Astrocyte (in vitro differentiated cells and primary cell): ENCODE data around the gene POLR2E. TPM values are rescaled to one million over a fixed set of nuclear protein-coding genes. Genes with fewer than 3 reads are reported as not detected.

Experiments used
- DNase-seq: peaks from one replicate; pipeline ENCODE4 v3.0.0-alpha.2; 2010; ENCODE audit warnings: low read depth
- FAIRE-seq: peaks from 2 replicates; lab custom pipeline; 2011; peaks lifted over from hg19 to GRCh38; lab: Jason Lieb, UNC
- H2AFZ ChIP-seq: 2 replicates; pipeline ENCODE4 v1.6.0; 2012; ENCODE audit warnings: low read depth, low read length, inconsistent platforms
- H3K27ac ChIP-seq: 2 replicates; pipeline ENCODE4 v1.5.1; 2011; ENCODE audit warnings: low read depth, low read length, inconsistent platforms
- H3K27me3 ChIP-seq: 2 replicates; pipeline ENCODE4 v1.6.0; 2011; ENCODE audit warnings: low read length, inconsistent platforms; ENCODE audit not compliant: insufficient read depth
- H3K36me3 ChIP-seq: 2 replicates; pipeline ENCODE4 v1.5.1; 2011; ENCODE audit warnings: low read length, inconsistent platforms; ENCODE audit not compliant: insufficient read depth
- H3K4me1 ChIP-seq: 2 replicates; pipeline ENCODE4 v1.5.1; 2011; ENCODE audit warnings: low read length, inconsistent platforms; ENCODE audit not compliant: insufficient read depth
- H3K4me2 ChIP-seq: 2 replicates; pipeline ENCODE4 v1.6.0; 2012; ENCODE audit warnings: low read length, inconsistent platforms
- H3K4me3 ChIP-seq: 2 replicates; pipeline ENCODE4 v1.5.1; 2011; ENCODE audit warnings: low read depth, mild to moderate bottlenecking, low read length, inconsistent platforms; ENCODE audit not compliant: insufficient read depth
- H3K79me2 ChIP-seq: 2 replicates; pipeline ENCODE4 v1.6.0; 2012; ENCODE audit warnings: mild to moderate bottlenecking, low read length, inconsistent platforms; ENCODE audit not compliant: insufficient read depth
- H3K9ac ChIP-seq: 2 replicates; pipeline ENCODE4 v1.6.0; 2012; ENCODE audit warnings: mild to moderate bottlenecking, low read length, inconsistent platforms
- H3K9me3 ChIP-seq: 2 replicates; pipeline ENCODE4 v1.5.1; 2012; ENCODE audit warnings: low read depth, mild to moderate bottlenecking, low read length, inconsistent platforms; ENCODE audit not compliant: insufficient read depth
- H4K20me1 ChIP-seq: 2 replicates; pipeline ENCODE4 v1.6.0; 2012; ENCODE audit warnings: low read length, inconsistent platforms; ENCODE audit not compliant: insufficient read depth
- H3K27ac Mint-ChIP-seq: one replicate; pipeline ENCODE4 v1.8.0; 2021; ENCODE audit warnings: mild to moderate bottlenecking, mixed read lengths; ENCODE audit not compliant: unreplicated experiment
- H3K27me3 Mint-ChIP-seq: one replicate; pipeline ENCODE4 v1.8.0; 2021; ENCODE audit warnings: low read depth, mixed read lengths; ENCODE audit not compliant: unreplicated experiment
- H3K36me3 Mint-ChIP-seq: one replicate; pipeline ENCODE4 v1.8.0; 2021; ENCODE audit warnings: low read depth, mixed read lengths; ENCODE audit not compliant: unreplicated experiment
- H3K4me1 Mint-ChIP-seq: one replicate; pipeline ENCODE4 v1.8.0; 2021; ENCODE audit warnings: low read depth, mixed read lengths; ENCODE audit not compliant: unreplicated experiment
- H3K4me3 Mint-ChIP-seq: one replicate; pipeline ENCODE4 v1.8.0; 2021; ENCODE audit warnings: mild to moderate bottlenecking, moderate library complexity, mixed read lengths; ENCODE audit not compliant: unreplicated experiment
- H3K9me3 Mint-ChIP-seq: one replicate; pipeline ENCODE4 v1.8.0; 2021; ENCODE audit warnings: mild to moderate bottlenecking, mixed read lengths; ENCODE audit not compliant: unreplicated experiment
- CTCF ChIP-seq: IDR thresholded peaks from 2 replicates; pipeline ENCODE4 v1.5.1; 2011; ENCODE audit warnings: low read depth, mild to moderate bottlenecking, inconsistent platforms, low read length, moderate library complexity; ENCODE audit not compliant: insufficient read depth
- EZH2 ChIP-seq: IDR thresholded peaks from 2 replicates; pipeline ENCODE4 v1.6.1; 2012; ENCODE audit warnings: mild to moderate bottlenecking, low read length, inconsistent platforms; ENCODE audit not compliant: insufficient read depth
- total RNA-seq: library from RNA; stranded (reverse); gene quantifications from 2 replicates; pipeline ENCODE4 v1.2.1, GENCODE V29; 2021

The POLR2E gene
- total RNA-seq, 1 donor from 2014 or later: 207 TPM

GRCh38 chr19:1109697-1110671 is 14.8 kb upstream of the POLR2E start:
- Histone ChIP-seq H4K20me1 (peaks cover 44% of the 10 kb centered on the region), H3K27me3 (no peaks in the 10 kb centered on the region), H3K36me3 (no peaks in the 10 kb centered on the region), H3K4me3 (no peak overlapping the region), H2AFZ (no peak overlapping the region), H3K9me3 (no peaks in the 10 kb centered on the region), H3K4me2 (no peak overlapping the region), H3K4me1 (peaks cover 21% of the 10 kb centered on the region), H3K79me2 (peaks cover 19% of the 10 kb centered on the region), H3K9ac (no peak overlapping the region), H3K27ac (no peak overlapping the region)
- Mint-ChIP-seq H3K9me3 (no peaks in the 10 kb centered on the region), H3K4me1 (no peaks in the 10 kb centered on the region), H3K4me3 (no peak overlapping the region), H3K36me3 (no peaks in the 10 kb centered on the region), H3K27me3 (no peaks in the 10 kb centered on the region), H3K27ac (no peak overlapping the region)
- TF ChIP-seq EZH2 (no peak), CTCF (no peak)
- DNase-seq: no peak
- FAIRE-seq: no peak

- Mint-ChIP-seq H3K27me3 (no peaks in the 10 kb centered on the region), H3K4me1 (no peaks in the 10 kb centered on the region)
- no peak for FAIRE-seq
These were observed 13.9 kb upstream of the POLR2E start for GRCh38 chr19:1109032-1109551.

More at GRCh38 chr19:1109032-1109551, 13.9 kb upstream of the POLR2E start:
- H3K4me2 ChIP-seq: no peak overlapping the region
- H3K27me3 ChIP-seq: no peaks in the 10 kb centered on the region
- no peak overlapping the region for H3K27ac Mint-ChIP-seq
- no peaks in the 10 kb centered on the region for H3K9me3 ChIP-seq
- peaks cover 46% of the 10 kb centered on the region for H4K20me1 ChIP-seq
- no peaks in the 10 kb centered on the region for H3K9me3 Mint-ChIP-seq
- H3K4me3 ChIP-seq: no peak overlapping the region
- H3K36me3 ChIP-seq: no peaks in the 10 kb centered on the region
- DNase-seq: no peak
- H3K9ac ChIP-seq: no peak overlapping the region
- TF ChIP-seq CTCF: no peak
- TF ChIP-seq EZH2: no peak
- H3K79me2 ChIP-seq: peaks cover 23% of the 10 kb centered on the region
- no peaks in the 10 kb centered on the region for H3K36me3 Mint-ChIP-seq
- H3K4me3 Mint-ChIP-seq: no peak overlapping the region
- peaks cover 22% of the 10 kb centered on the region for H3K4me1 ChIP-seq
- H3K27ac ChIP-seq: no peak overlapping the region
- no peak overlapping the region for H2AFZ ChIP-seq
